OCI-LY1 (cell line): Measurements from ENCODE around the gene FANCE.

Experiments
- EZH2 ChIP-seq: fragments of 200-600 bp; sonication (generic), shearing (Covaris generic); IDR thresholded peaks from 2 replicates; pipeline ENCODE4 v1.8.0; 2017; ENCODE audit warnings: borderline replicate concordance, mixed run types, mild to moderate bottlenecking, antibody characterized with exemption, low read length, moderate library complexity, mixed read lengths
- TF ChIP-seq, protein P1 (sequence below): fragments of 200-600 bp; sonication (generic), shearing (Covaris generic); IDR thresholded peaks from 2 replicates; pipeline ENCODE4 v1.5.1; 2017; ENCODE audit warnings: mild to moderate bottlenecking, antibody characterized with exemption, low read length, moderate library complexity, mixed read lengths

DNA sequence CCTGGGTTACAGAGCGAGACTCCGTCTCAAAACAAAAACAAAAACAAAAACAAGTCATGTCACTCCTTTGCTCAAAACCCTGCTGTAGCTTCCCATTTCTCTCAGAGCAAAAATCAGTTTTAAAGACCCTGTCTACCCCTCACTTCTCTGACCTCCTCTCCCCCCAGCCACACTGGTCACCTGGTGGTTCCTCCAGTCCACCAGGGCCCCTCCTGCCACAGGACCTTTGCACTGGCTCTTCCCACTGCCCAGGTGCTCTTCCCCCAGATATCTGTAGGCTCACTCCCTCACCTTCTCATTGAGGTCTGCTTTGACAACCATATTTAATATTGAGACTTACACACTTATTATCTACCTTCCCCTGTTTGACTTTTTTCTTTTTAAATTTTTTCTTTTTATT, 49.6 kb downstream of the FANCE start:
- TF ChIP-seq EZH2: no peak
- TF ChIP-seq, protein P1, sequence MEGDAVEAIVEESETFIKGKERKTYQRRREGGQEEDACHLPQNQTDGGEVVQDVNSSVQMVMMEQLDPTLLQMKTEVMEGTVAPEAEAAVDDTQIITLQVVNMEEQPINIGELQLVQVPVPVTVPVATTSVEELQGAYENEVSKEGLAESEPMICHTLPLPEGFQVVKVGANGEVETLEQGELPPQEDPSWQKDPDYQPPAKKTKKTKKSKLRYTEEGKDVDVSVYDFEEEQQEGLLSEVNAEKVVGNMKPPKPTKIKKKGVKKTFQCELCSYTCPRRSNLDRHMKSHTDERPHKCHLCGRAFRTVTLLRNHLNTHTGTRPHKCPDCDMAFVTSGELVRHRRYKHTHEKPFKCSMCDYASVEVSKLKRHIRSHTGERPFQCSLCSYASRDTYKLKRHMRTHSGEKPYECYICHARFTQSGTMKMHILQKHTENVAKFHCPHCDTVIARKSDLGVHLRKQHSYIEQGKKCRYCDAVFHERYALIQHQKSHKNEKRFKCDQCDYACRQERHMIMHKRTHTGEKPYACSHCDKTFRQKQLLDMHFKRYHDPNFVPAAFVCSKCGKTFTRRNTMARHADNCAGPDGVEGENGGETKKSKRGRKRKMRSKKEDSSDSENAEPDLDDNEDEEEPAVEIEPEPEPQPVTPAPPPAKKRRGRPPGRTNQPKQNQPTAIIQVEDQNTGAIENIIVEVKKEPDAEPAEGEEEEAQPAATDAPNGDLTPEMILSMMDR: no peak
